GM23338 (cell line): Measurements from ENCODE around the gene CELF4. TPM values are rescaled to one million over a fixed set of nuclear protein-coding genes. Genes with fewer than 3 reads are reported as not detected.

Source experiments
- ATAC-seq: fragments of 200-7000 bp; cut with Tn5 transposase; 3 replicates; pipeline ENCODE4 v1.9.1; 2020
- DNase-seq: peaks from one replicate; pipeline ENCODE4 v3.0.0-alpha.2; 2015; ENCODE audit warnings: low spot score
- H2AFZ ChIP-seq: fragments of 200-600 bp; sonication (generic); 2 replicates; pipeline ENCODE4 v1.8.0; 2016; ENCODE audit warnings: antibody characterized with exemption, mild to moderate bottlenecking, moderate library complexity
- H3F3A ChIP-seq: fragments of 200-600 bp; sonication (generic); replicated peaks from 2 replicates; pipeline ENCODE4 v1.8.0; 2017; ENCODE audit warnings: antibody characterized with exemption, mixed run types, low read depth
- H3K27ac ChIP-seq: fragments of 200-600 bp; sonication (generic); 2 replicates; pipeline ENCODE4 v1.6.1; 2016; ENCODE audit warnings: low read depth
- H3K27me3 ChIP-seq: fragments of 200-600 bp; sonication (generic); 2 replicates; pipeline ENCODE4 v1.8.0; 2016; ENCODE audit warnings: mild to moderate bottlenecking, mixed run types, moderate library complexity; ENCODE audit not compliant: insufficient read depth
- H3K36me3 ChIP-seq: fragments of 200-600 bp; sonication (generic); 2 replicates; pipeline ENCODE4 v1.8.0; 2016; ENCODE audit warnings: mild to moderate bottlenecking; ENCODE audit not compliant: insufficient read depth
- H3K4me1 ChIP-seq: fragments of 200-600 bp; sonication (generic); 2 replicates; pipeline ENCODE4 v1.8.0; 2016; ENCODE audit warnings: mild to moderate bottlenecking, moderate library complexity; ENCODE audit not compliant: insufficient read depth
- H3K4me2 ChIP-seq: fragments of 200-600 bp; sonication (generic); 2 replicates; pipeline ENCODE4 v1.7.1; 2017; ENCODE audit warnings: mixed run types
- H3K4me3 ChIP-seq: fragments of 200-600 bp; sonication (generic); 2 replicates; pipeline ENCODE4 v1.6.1; 2016; ENCODE audit warnings: mixed run types
- H3K79me2 ChIP-seq: fragments of 200-600 bp; sonication (generic); replicated peaks from 2 replicates; pipeline ENCODE4 v1.8.0; 2017; ENCODE audit warnings: mild to moderate bottlenecking; ENCODE audit not compliant: insufficient read depth
- H3K9me2 ChIP-seq: fragments of 200-600 bp; sonication (generic); 2 replicates; pipeline ENCODE4 v1.8.0; 2017; ENCODE audit not compliant: insufficient read depth
- H4K20me1 ChIP-seq: fragments of 200-600 bp; sonication (generic); replicated peaks from 2 replicates; pipeline ENCODE4 v1.8.0; 2017; ENCODE audit warnings: mild to moderate bottlenecking; ENCODE audit not compliant: insufficient read depth
- H3K27ac Mint-ChIP-seq: 2 replicates; pipeline ENCODE4 v1.8.0; 2020; ENCODE audit warnings: inconsistent platforms, mild to moderate bottlenecking, moderate library complexity, mixed read lengths
- H3K27me3 Mint-ChIP-seq: 3 replicates; pipeline ENCODE4 v1.8.0; 2022; ENCODE audit warnings: low read depth, mild to moderate bottlenecking, moderate library complexity, mixed read lengths, inconsistent platforms; ENCODE audit not compliant: insufficient read depth, poor library complexity
- H3K36me3 Mint-ChIP-seq: 3 replicates; pipeline ENCODE4 v1.8.0; 2021; ENCODE audit warnings: low read depth, mild to moderate bottlenecking, inconsistent platforms, moderate library complexity, mixed read lengths
- H3K4me1 Mint-ChIP-seq: 3 replicates; pipeline ENCODE4 v1.8.0; 2020; ENCODE audit warnings: mild to moderate bottlenecking, inconsistent platforms, mixed read lengths
- H3K4me3 Mint-ChIP-seq: 3 replicates; pipeline ENCODE4 v1.8.0; 2021; ENCODE audit warnings: moderate library complexity, mild to moderate bottlenecking, inconsistent platforms, mixed read lengths
- H3K9me3 Mint-ChIP-seq: 3 replicates; pipeline ENCODE4 v1.8.0; 2020; ENCODE audit warnings: moderate library complexity, mild to moderate bottlenecking, inconsistent platforms, mixed read lengths
- CREB1 ChIP-seq: fragments of 250-450 bp; sonication (Bioruptor Pico); IDR thresholded peaks from 2 replicates; pipeline ENCODE4 v1.5.0; 2020; ENCODE audit warnings: low read depth, mild to moderate bottlenecking, moderate library complexity
- CTCF ChIP-seq, 2 experiments: fragments of 200-600 bp in 1 of 2; sonication (generic) in 1 of 2; conservative IDR thresholded peaks; 2 replicates each; pipeline versions ENCODE4 v1.5.1 to v1.6.1; 2016 to 2017; ENCODE audit warnings: antibody characterized with exemption in 2 of 2, low read depth in 2 of 2, mild to moderate bottlenecking in 2 of 2, moderate library complexity in 1 of 2
- ETS1 ChIP-seq: IDR thresholded peaks from 2 replicates; pipeline ENCODE4 v1.6.1; 2016; ENCODE audit warnings: antibody characterized with exemption
- EZH2 ChIP-seq: fragments of 200-600 bp; sonication (generic); IDR thresholded peaks from one replicate; pipeline ENCODE4 v1.8.0; 2017; ENCODE audit warnings: antibody characterized with exemption, mild to moderate bottlenecking, low read depth; ENCODE audit not compliant: unreplicated experiment
- EZH2phosphoT487 ChIP-seq: fragments of 200-600 bp; sonication (generic); IDR thresholded peaks from one replicate; pipeline ENCODE4 v1.8.1; 2018; ENCODE audit warnings: antibody characterized with exemption; ENCODE audit not compliant: unreplicated experiment
- JUNB ChIP-seq: IDR thresholded peaks from one replicate; pipeline ENCODE4 v1.6.1; 2016; ENCODE audit warnings: antibody characterized with exemption; ENCODE audit not compliant: unreplicated experiment
- REST ChIP-seq: IDR thresholded peaks from one replicate; pipeline ENCODE4 v1.6.1; 2018; ENCODE audit warnings: antibody characterized with exemption; ENCODE audit not compliant: unreplicated experiment
- STAT1 ChIP-seq: IDR thresholded peaks from one replicate; pipeline ENCODE4 v1.6.1; 2016; ENCODE audit warnings: antibody characterized with exemption; ENCODE audit not compliant: unreplicated experiment
- polyA plus RNA-seq: library from polyadenylated mRNA; unstranded; fragments of >200 nt; fragmentation: Nextera tagmentation; extraction: Ambion mirVana; gene quantifications from 2 replicates; pipeline ENCODE4 v1.2.1, GENCODE V29; 2016
- total RNA-seq: library from RNA; depleted of rRNA; stranded (reverse); fragments of >200 nt; shearing (Covaris generic); gene quantifications from 2 replicates; pipeline ENCODE4 v1.2.3, GENCODE V29; 2014

CELF4 gene
- total and polyA plus RNA-seq, 2 experiments from 2014 or later, result 2.6 to 6.7 TPM

GRCh38 chr18:37476182-37476581 lies 89.4 kb downstream of the CELF4 start:
- Histone ChIP-seq H3K4me1 (peaks cover 6% of the 10 kb centered on the region; the same call in 1 of the 2 replicates), H2AFZ (peak overlapping the region; percentile 32; the same call in 1 of the 2 replicates), H3K27me3 (no peaks in the 10 kb centered on the region), H3K4me2 (no peak overlapping the region), H3K27ac (no peak overlapping the region), H4K20me1 (no peaks in the 10 kb centered on the region), H3K4me3 (no peak overlapping the region), H3K36me3 (no peaks in the 10 kb centered on the region), H3K79me2 (no peaks in the 10 kb centered on the region), H3F3A (no peaks in the 10 kb centered on the region), H3K9me2 (no peaks in the 10 kb centered on the region)
- TF ChIP-seq STAT1 (no peak), ETS1 (no peak), CTCF (conservative IDR thresholded peaks at IDR 0.05; ENCODE audit: low read depth in 2 of 2) (peak; percentile 83 to 85)
- Mint-ChIP-seq H3K4me3 (no peak overlapping the region), H3K4me1 (peaks cover 19% of the 10 kb centered on the region), H3K27me3 (peaks cover 1% of the 10 kb centered on the region), H3K9me3 (no peaks in the 10 kb centered on the region; the same call in 2 of the 3 replicates), H3K36me3 (no peaks in the 10 kb centered on the region), H3K27ac (no peak overlapping the region; the same call in 1 of the 2 replicates)
- peak; percentile 74 for DNase-seq
- peak; percentile 87 for ATAC-seq

GRCh38 chr18:37473195-37473840 lies 92.3 kb downstream of the CELF4 start:
- no peak for ATAC-seq
- Histone ChIP-seq H3K4me3 (no peak overlapping the region), H3K79me2 (no peaks in the 10 kb centered on the region), H2AFZ (no peak overlapping the region), H3K27me3 (no peaks in the 10 kb centered on the region), H3K4me1 (peaks cover 5% of the 10 kb centered on the region; the same call in 1 of the 2 replicates), H3K36me3 (no peaks in the 10 kb centered on the region), H3K4me2 (no peak overlapping the region), H3F3A (no peaks in the 10 kb centered on the region), H3K27ac (no peak overlapping the region), H4K20me1 (peaks cover 6% of the 10 kb centered on the region; the same call in 1 of the 2 replicates), H3K9me2 (0 out of 2 replicates have a peak, but pooled peaks cover 3% of the 10 kb centered on the region)
- no peak overlapping the region for H3K27ac Mint-ChIP-seq
- peaks cover 12% of the 10 kb centered on the region; the same call in 2 of the 3 replicates for H3K4me1 Mint-ChIP-seq
- no peak for DNase-seq
- no peaks in the 10 kb centered on the region; the same call in 2 of the 3 replicates for H3K9me3 Mint-ChIP-seq
- H3K27me3 Mint-ChIP-seq, result peaks cover 2% of the 10 kb centered on the region
- H3K36me3 Mint-ChIP-seq, result no peaks in the 10 kb centered on the region
- TF ChIP-seq JUNB (no peak), REST (no peak), EZH2phosphoT487 (no peak), EZH2 (no peak), CREB1 (no peak), ETS1 (no peak)
- H3K4me3 Mint-ChIP-seq, result no peak overlapping the region
